ENCODE data around the gene PPL. TPM values are rescaled to one million over a fixed set of nuclear protein-coding genes. Genes with fewer than 3 reads are reported as not detected.

Gene PPL
- total RNA-seq, 1 experiment from 2014 or later, result 0.04 TPM

DNA sequence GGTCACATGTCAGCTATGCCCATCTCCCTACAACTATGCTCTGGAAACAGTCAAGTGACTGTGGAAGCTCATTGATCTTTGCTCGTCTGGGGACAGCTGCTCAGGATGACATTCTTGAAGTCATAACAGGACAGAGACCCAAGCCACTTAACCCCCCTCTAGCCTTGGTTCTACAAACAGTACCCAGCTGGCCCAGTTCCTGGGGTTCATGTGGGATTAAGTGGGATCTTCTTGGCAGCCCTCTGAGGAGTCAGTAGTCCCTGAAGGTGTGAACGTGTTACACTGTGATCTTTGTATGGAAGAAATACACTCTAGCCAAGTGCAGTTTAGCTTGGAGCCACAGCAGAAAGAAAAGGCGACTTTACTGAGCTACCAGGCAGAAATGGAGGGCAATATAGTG is 63.9 kb downstream of the PPL start:
- ChIA-PET CTCF (no interaction called here), POLR2A (ENCODE audit: low non-redundant PET) (no interaction called here)

DNA sequence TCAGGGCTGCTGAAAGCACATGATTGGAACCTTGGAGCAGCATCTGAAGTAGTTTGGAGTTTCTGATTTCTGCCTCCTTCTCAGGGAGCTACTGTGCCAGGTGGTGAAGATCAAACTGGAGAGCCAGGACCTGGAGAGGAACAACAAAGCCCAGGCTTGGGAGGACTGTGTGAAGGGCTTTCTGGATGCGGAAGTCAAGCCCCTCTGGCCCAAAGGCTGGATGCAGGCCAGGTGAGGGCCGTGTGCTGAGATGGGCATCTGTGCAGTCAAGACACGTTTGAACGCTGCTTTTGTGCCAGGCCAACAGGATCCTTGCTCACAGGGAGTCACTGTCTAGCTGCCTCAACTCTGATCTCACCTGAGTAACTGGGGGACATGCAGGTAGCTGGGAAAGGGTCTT is 65.9 kb downstream of the PPL start:
- Histone ChIP-seq H3K4me1 (ENCODE audit: insufficient read depth, low read length, poor library complexity, severe bottlenecking) (no peaks in the 10 kb centered on the region), H3K27me3 (replicated peaks; ENCODE audit: insufficient read depth, low read depth, low read length, poor library complexity) (no peaks in the 10 kb centered on the region), H3K9me3 (ENCODE audit: low read depth, low read length, poor library complexity, severe bottlenecking) (no peaks in the 10 kb centered on the region), H3K27ac (ENCODE audit: low read depth, low read length, poor library complexity, severe bottlenecking) (no peak overlapping the region), H3K4me3 (ENCODE audit: low read depth, low read length, poor library complexity, severe bottlenecking) (no peak overlapping the region), H3K36me3 (ENCODE audit: insufficient read depth, low read length, poor library complexity, severe bottlenecking) (peaks cover 28% of the 10 kb centered on the region)
- no TSS peak for BruUV-seq (replicated peaks)
- no peak for DNase-seq (ENCODE audit: low spot score)
- TF ChIP-seq, protein P1, sequence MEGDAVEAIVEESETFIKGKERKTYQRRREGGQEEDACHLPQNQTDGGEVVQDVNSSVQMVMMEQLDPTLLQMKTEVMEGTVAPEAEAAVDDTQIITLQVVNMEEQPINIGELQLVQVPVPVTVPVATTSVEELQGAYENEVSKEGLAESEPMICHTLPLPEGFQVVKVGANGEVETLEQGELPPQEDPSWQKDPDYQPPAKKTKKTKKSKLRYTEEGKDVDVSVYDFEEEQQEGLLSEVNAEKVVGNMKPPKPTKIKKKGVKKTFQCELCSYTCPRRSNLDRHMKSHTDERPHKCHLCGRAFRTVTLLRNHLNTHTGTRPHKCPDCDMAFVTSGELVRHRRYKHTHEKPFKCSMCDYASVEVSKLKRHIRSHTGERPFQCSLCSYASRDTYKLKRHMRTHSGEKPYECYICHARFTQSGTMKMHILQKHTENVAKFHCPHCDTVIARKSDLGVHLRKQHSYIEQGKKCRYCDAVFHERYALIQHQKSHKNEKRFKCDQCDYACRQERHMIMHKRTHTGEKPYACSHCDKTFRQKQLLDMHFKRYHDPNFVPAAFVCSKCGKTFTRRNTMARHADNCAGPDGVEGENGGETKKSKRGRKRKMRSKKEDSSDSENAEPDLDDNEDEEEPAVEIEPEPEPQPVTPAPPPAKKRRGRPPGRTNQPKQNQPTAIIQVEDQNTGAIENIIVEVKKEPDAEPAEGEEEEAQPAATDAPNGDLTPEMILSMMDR (conservative IDR thresholded peaks at IDR 0.05; ENCODE audit: low read depth, low read length), result no peak
- no peak for TF ChIP-seq EZH2 (IDR thresholded peaks at IDR 0.05; ENCODE audit: borderline replicate concordance, low read depth, low read length, poor library complexity, severe bottlenecking)
- ChIA-PET POLR2A (ENCODE audit: low non-redundant PET) (no interaction called here), CTCF (no interaction called here)
- intact Hi-C loops (cut with micrococcal nuclease; ENCODE audit: unreplicated experiment), result no loop called here

More for the DNA sequence above, 63.9 kb downstream of the PPL start:
- Histone ChIP-seq H3K27ac (ENCODE audit: low read depth, low read length, poor library complexity, severe bottlenecking) (no peak overlapping the region), H3K4me1 (ENCODE audit: insufficient read depth, low read length, poor library complexity, severe bottlenecking) (no peaks in the 10 kb centered on the region), H3K9me3 (ENCODE audit: low read depth, low read length, poor library complexity, severe bottlenecking) (no peaks in the 10 kb centered on the region), H3K36me3 (ENCODE audit: insufficient read depth, low read length, poor library complexity, severe bottlenecking) (peaks cover 46% of the 10 kb centered on the region), H3K27me3 (replicated peaks; ENCODE audit: insufficient read depth, low read depth, low read length, poor library complexity) (no peaks in the 10 kb centered on the region), H3K4me3 (ENCODE audit: low read depth, low read length, poor library complexity, severe bottlenecking) (no peak overlapping the region)
- no peak for DNase-seq (ENCODE audit: low spot score)
- TF ChIP-seq, protein P1 (conservative IDR thresholded peaks at IDR 0.05; ENCODE audit: low read depth, low read length), result no peak
- TF ChIP-seq EZH2 (IDR thresholded peaks at IDR 0.05; ENCODE audit: borderline replicate concordance, low read depth, low read length, poor library complexity, severe bottlenecking), result no peak
- intact Hi-C loops (cut with micrococcal nuclease; ENCODE audit: unreplicated experiment), result no loop called here
- BruUV-seq (replicated peaks), result no TSS peak

DNA sequence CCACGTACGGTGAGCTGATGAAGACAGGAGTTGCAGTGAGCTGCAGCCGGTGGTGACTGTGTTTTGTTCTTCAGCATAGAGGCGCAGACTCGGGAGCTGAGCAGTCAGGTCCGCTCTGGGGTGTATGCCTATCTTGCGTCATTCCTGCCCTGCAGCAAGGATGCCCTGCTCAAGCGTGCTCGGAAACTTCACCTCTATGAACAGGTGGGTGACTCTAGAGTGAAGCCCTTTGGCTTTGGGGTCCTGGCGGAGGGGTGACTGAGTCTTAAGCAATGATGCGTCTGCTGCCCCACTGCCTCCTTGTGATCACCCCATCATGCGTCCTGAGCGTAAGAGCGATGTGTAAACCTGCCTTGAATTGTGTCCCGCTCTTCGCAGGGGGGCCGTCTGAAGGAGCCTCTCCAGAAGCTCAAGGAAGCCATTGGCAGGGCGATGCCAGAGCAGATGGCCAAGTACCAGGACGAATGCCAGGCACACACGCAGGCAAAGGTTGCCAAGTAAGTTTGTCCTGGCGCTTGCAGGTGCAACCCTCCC is 66.7 kb downstream of the PPL start:
- peaks cover 23% of the 10 kb centered on the region for H3K36me3 ChIP-seq (ENCODE audit: insufficient read depth, low read length, poor library complexity, severe bottlenecking)
- no peak overlapping the region for H3K4me3 ChIP-seq (ENCODE audit: low read depth, low read length, poor library complexity, severe bottlenecking)
- CTCF ChIA-PET, result interaction anchor here (0.8 kb wide), 1 partner anchor 1696 kb away, joined by 3 read pairs; no protein-coding TSS in a partner anchor
- H3K27ac ChIP-seq (ENCODE audit: low read depth, low read length, poor library complexity, severe bottlenecking), result no peak overlapping the region
- DNase-seq (ENCODE audit: low spot score), result no peak
- BruUV-seq (replicated peaks), result no TSS peak
- TF ChIP-seq, protein P1 (conservative IDR thresholded peaks at IDR 0.05; ENCODE audit: low read depth, low read length), result no peak
- TF ChIP-seq EZH2 (IDR thresholded peaks at IDR 0.05; ENCODE audit: borderline replicate concordance, low read depth, low read length, poor library complexity, severe bottlenecking), result no peak
- no peaks in the 10 kb centered on the region for H3K4me1 ChIP-seq (ENCODE audit: insufficient read depth, low read length, poor library complexity, severe bottlenecking)
- intact Hi-C loops (cut with micrococcal nuclease; ENCODE audit: unreplicated experiment), result no loop called here
- H3K27me3 ChIP-seq (replicated peaks; ENCODE audit: insufficient read depth, low read depth, low read length, poor library complexity), result no peaks in the 10 kb centered on the region
- POLR2A ChIA-PET (ENCODE audit: low non-redundant PET), result no interaction called here
- no peaks in the 10 kb centered on the region for H3K9me3 ChIP-seq (ENCODE audit: low read depth, low read length, poor library complexity, severe bottlenecking)
